Breast epithelium (tissue), 4 donors: ENCODE data around the gene GALNT9. TPM values are rescaled to one million over a fixed set of nuclear protein-coding genes. Genes with fewer than 3 reads are reported as not detected.

ENCODE experiments used
- DNase-seq, 2 donors: peaks; one replicate each; pipeline ENCODE4 v3.0.0-alpha.2; 2019; ENCODE audit warnings: low spot score in 2 of 2
- H3K27ac ChIP-seq, 2 donors: fragments of 200-600 bp; sonication (generic) in 1 of 2; one replicate each; pipeline ENCODE4 v1.5.1; 2016 to 2019; ENCODE audit warnings: mild to moderate bottlenecking in 1 of 2
- H3K27me3 ChIP-seq, 2 donors: fragments of 200-600 bp; sonication (generic) in 1 of 2; one replicate each; pipeline versions ENCODE4 v1.5.1 to v1.6.0; 2017 to 2019; ENCODE audit warnings: control low read depth in 1 of 2, mild to moderate bottlenecking in 1 of 2
- H3K36me3 ChIP-seq: fragments of 200-600 bp; one replicate; pipeline ENCODE4 v1.5.1; 2019
- H3K4me1 ChIP-seq, 2 donors: fragments of 200-600 bp; sonication (generic); one replicate each; pipeline ENCODE4 v1.5.1; 2016 to 2019; ENCODE audit warnings: control low read depth in 1 of 2
- H3K4me3 ChIP-seq, 3 donors: fragments of 200-600 bp; sonication (generic); 1 replicate in 2 of 3; 2 replicates in 1 of 3; pipeline ENCODE4 v1.5.1; 2016 to 2019; ENCODE audit warnings: mild to moderate bottlenecking in 3 of 3, moderate library complexity in 2 of 3
- H3K9me3 ChIP-seq, 2 donors: fragments of 200-600 bp; sonication (generic) in 1 of 2; one replicate each; pipeline ENCODE4 v1.5.1; 2016 to 2019; ENCODE audit warnings: control low read depth in 1 of 2
- CTCF ChIP-seq, 3 donors: fragments of 450-650 bp; IDR thresholded peaks; one replicate each; pipeline ENCODE4 v1.5.1; 2016 to 2017; ENCODE audit warnings: antibody characterized with exemption in 3 of 3, mild to moderate bottlenecking in 3 of 3, moderate library complexity in 3 of 3
- POLR2A ChIP-seq: fragments of 450-650 bp; IDR thresholded peaks from one replicate; pipeline ENCODE4 v1.6.1; 2016; ENCODE audit warnings: antibody characterized with exemption, mild to moderate bottlenecking, moderate library complexity
- POLR2AphosphoS5 ChIP-seq, 3 donors: sonication (generic); formaldehyde crosslinking; IDR thresholded peaks; one replicate each; pipeline ENCODE4 v1.6.1; 2017; ENCODE audit warnings: antibody characterized with exemption in 3 of 3
- intact Hi-C: fragments of 100-400 bp; cut with DNase I; formaldehyde crosslinking; loops from one replicate; pipeline ENCODE4 v1.15.1; 2023; ENCODE audit warnings: low total_unique reads
- total RNA-seq, 3 donors: library from RNA; depleted of rRNA; stranded (reverse); fragments of >200 nt; gene quantifications; one replicate each; pipeline ENCODE4 v1.1.0, GENCODE V29; 2016

The GALNT9 gene
- total RNA-seq, 3 donors from 2014 or later = 2.9 TPM; not detected in 2

GRCh38 chr12:132324173-132324572 lies 5.2 kb downstream of the GALNT9 start:
- no peak for DNase-seq
- intact Hi-C loops = loop anchor here (10.0 kb wide), 1 partner anchor 1069 kb away; no protein-coding TSS in a partner anchor
- H3K4me3 ChIP-seq = no peak overlapping the region
- no peaks in the 10 kb centered on the region for H3K36me3 ChIP-seq
- TF ChIP-seq POLR2AphosphoS5 (IDR thresholded peaks at IDR 0.05) (no peak), POLR2A (no peak), CTCF (IDR thresholded peaks at IDR 0.05) (no peak)
- H3K27ac ChIP-seq = no peak overlapping the region
- H3K27me3 ChIP-seq = peaks cover 5 to 65% of the 10 kb centered on the region in 2 donors
- no peaks in the 10 kb centered on the region for H3K9me3 ChIP-seq
- peaks cover 0 to 8% of the 10 kb centered on the region in 2 donors for H3K4me1 ChIP-seq

GRCh38 chr12:132323171-132324010 lies 6.0 kb downstream of the GALNT9 start:
- Histone ChIP-seq H3K27me3 (peaks cover 0 to 57% of the 10 kb centered on the region in 2 donors), H3K4me1 (peaks cover 0 to 8% of the 10 kb centered on the region in 2 donors), H3K9me3 (no peaks in the 10 kb centered on the region), H3K36me3 (no peaks in the 10 kb centered on the region), H3K27ac (no peak overlapping the region), H3K4me3 (no peak overlapping the region)
- intact Hi-C loops = loop anchor here (10.0 kb wide), 1 partner anchor 1069 kb away; no protein-coding TSS in a partner anchor
- DNase-seq = no peak
- no peak for TF ChIP-seq POLR2AphosphoS5 (IDR thresholded peaks at IDR 0.05)
- TF ChIP-seq CTCF (IDR thresholded peaks at IDR 0.05) = no peak

- intact Hi-C loops = loop anchor here (10.0 kb wide), 1 partner anchor 1068 kb away; no protein-coding TSS in a partner anchor
- no peak for DNase-seq
- H3K4me1 ChIP-seq = peaks cover 0 to 2% of the 10 kb centered on the region in 2 donors
- H3K9me3 ChIP-seq = no peaks in the 10 kb centered on the region
- H3K4me3 ChIP-seq = no peak overlapping the region
- H3K27me3 ChIP-seq = peaks cover 0 to 49% of the 10 kb centered on the region in 2 donors
- H3K27ac ChIP-seq = no peak overlapping the region
- H3K36me3 ChIP-seq = no peaks in the 10 kb centered on the region
- TF ChIP-seq POLR2A (no peak), POLR2AphosphoS5 (IDR thresholded peaks at IDR 0.05) (no peak), CTCF (IDR thresholded peaks at IDR 0.05) (no peak)
Observed at GRCh38 chr12:132322206-132323132, 6.9 kb downstream of the GALNT9 start.

GRCh38 chr12:132321321-132322118 lies 7.9 kb downstream of the GALNT9 start:
- TF ChIP-seq POLR2AphosphoS5 (IDR thresholded peaks at IDR 0.05) (no peak), CTCF (IDR thresholded peaks at IDR 0.05) (no peak), POLR2A (no peak)
- peaks cover 0 to 56% of the 10 kb centered on the region in 2 donors for H3K27me3 ChIP-seq
- H3K4me1 ChIP-seq = no peaks in the 10 kb centered on the region
- H3K4me3 ChIP-seq = no peak overlapping the region
- no peaks in the 10 kb centered on the region for H3K36me3 ChIP-seq
- H3K27ac ChIP-seq = no peak overlapping the region
- intact Hi-C loops = loop anchor here (10.0 kb wide), 1 partner anchor 1067 kb away; no protein-coding TSS in a partner anchor
- no peaks in the 10 kb centered on the region for H3K9me3 ChIP-seq
- no peak for DNase-seq
